ENCODE data around the gene GALNT2.

- no peak for TF ChIP-seq CTCF (IDR thresholded peaks at IDR 0.05; ENCODE audit: low read depth, low read length, missing input control)
- TF ChIP-seq ZBTB33 (IDR thresholded peaks at IDR 0.05), result no peak
- TF ChIP-seq TAF1 (conservative IDR thresholded peaks at IDR 0.05), result no peak
- TF ChIP-seq RXRA (IDR thresholded peaks at IDR 0.05), result no peak
- TF ChIP-seq YY1 (IDR thresholded peaks at IDR 0.05), result no peak
- TF ChIP-seq MAX (IDR thresholded peaks at IDR 0.05), result no peak
- TF ChIP-seq SP1 (IDR thresholded peaks at IDR 0.05), result no peak
- no peak for TF ChIP-seq RAD21 (IDR thresholded peaks at IDR 0.05)
- no peak for TF ChIP-seq ATF3 (IDR thresholded peaks at IDR 0.05)
- TF ChIP-seq REST (IDR thresholded peaks at IDR 0.05), result no peak
These were observed 161.3 kb downstream of the GALNT2 start for GRCh38 chr1:230228236-230228897.
